PC-3 (cell line): ENCODE data around the gene DNAH2. TPM values are rescaled to one million over a fixed set of nuclear protein-coding genes. Genes with fewer than 3 reads are reported as not detected.

ENCODE experiments used
- ATAC-seq: fragments of 200-7000 bp; cut with Tn5 transposase; 2 replicates; pipeline ENCODE4 v1.9.1; 2020; ENCODE audit warnings: mild to moderate bottlenecking, moderate library complexity
- BruUV-seq: library from RNA; stranded (reverse); fragments of 400-500 nt; replicated peaks from 2 replicates; lab custom pipeline; 2021; lab: Mats Ljungman, UMichigan
- CTCF ChIA-PET: fragments of 300-600 bp; sonication (Branson Sonifier 250); formaldehyde crosslinking; loops from one replicate; lab custom pipeline; 2022; ENCODE audit warnings: antibody characterized with exemption; lab: Charles Lee
- POLR2A ChIA-PET: fragments of 300-600 bp; sonication (Branson Sonifier 250); formaldehyde crosslinking; loops from one replicate; lab custom pipeline; 2022; ENCODE audit warnings: antibody characterized with exemption; ENCODE audit not compliant: unreplicated experiment; lab: Charles Lee
- DNase-seq: peaks from one replicate; pipeline ENCODE4 v3.0.0-alpha.2; 2015
- H2AFZ ChIP-seq: fragments of 300-600 bp; sonication (generic); 2 replicates; pipeline ENCODE4 v1.6.0; 2016; ENCODE audit warnings: antibody characterized with exemption, low read length
- H3F3A ChIP-seq: fragments of 300-600 bp; sonication (generic); one replicate; pipeline ENCODE4 v1.6.0; 2017; ENCODE audit warnings: antibody characterized with exemption, low read length, control low read depth, mild to moderate bottlenecking; ENCODE audit not compliant: unreplicated experiment
- H3K27ac ChIP-seq: fragments of 300-600 bp; sonication (generic); 2 replicates; pipeline ENCODE4 v1.5.1; 2016; ENCODE audit warnings: mild to moderate bottlenecking, low read length
- H3K27me3 ChIP-seq: fragments of 300-600 bp; sonication (generic); 2 replicates; pipeline ENCODE4 v1.6.1; 2016; ENCODE audit warnings: low read length, mixed read lengths
- H3K36me3 ChIP-seq: fragments of 300-600 bp; sonication (generic); 2 replicates; pipeline ENCODE4 v1.6.1; 2016; ENCODE audit warnings: low read depth, mixed run types, low read length, mixed read lengths
- H3K4me1 ChIP-seq: fragments of 300-600 bp; sonication (generic); 2 replicates; pipeline ENCODE4 v1.5.1; 2016; ENCODE audit warnings: low read length; ENCODE audit not compliant: insufficient read depth
- H3K4me2 ChIP-seq: fragments of 300-600 bp; sonication (generic); 2 replicates; pipeline ENCODE4 v1.6.0; 2016; ENCODE audit warnings: low read length
- H3K4me3 ChIP-seq: fragments of 300-600 bp; sonication (generic); 2 replicates; pipeline ENCODE4 v1.5.1; 2016; ENCODE audit warnings: mild to moderate bottlenecking, low read length, mixed read lengths
- H3K79me2 ChIP-seq: fragments of 300-600 bp; sonication (generic); 2 replicates; pipeline ENCODE4 v1.6.1; 2017; ENCODE audit warnings: low read length, mixed read lengths
- H3K9ac ChIP-seq: fragments of 300-600 bp; sonication (generic); 2 replicates; pipeline ENCODE4 v1.6.0; 2016; ENCODE audit warnings: mild to moderate bottlenecking, low read length
- H3K9me2 ChIP-seq: fragments of 300-600 bp; sonication (generic); replicated peaks from 2 replicates; pipeline ENCODE4 v1.6.1; 2016; ENCODE audit warnings: mixed run types, low read length, mixed read lengths
- H3K9me3 ChIP-seq: fragments of 300-600 bp; sonication (generic); 2 replicates; pipeline ENCODE4 v1.6.1; 2016; ENCODE audit warnings: low read length, mixed read lengths
- H4K20me1 ChIP-seq: fragments of 300-600 bp; sonication (generic); 2 replicates; pipeline ENCODE4 v1.6.1; 2016; ENCODE audit warnings: low read length, mixed read lengths
- EZH2 ChIP-seq: fragments of 300-600 bp; sonication (generic); IDR thresholded peaks from one replicate; pipeline ENCODE4 v1.6.1; 2017; ENCODE audit warnings: antibody characterized with exemption, mild to moderate bottlenecking, low read length; ENCODE audit not compliant: unreplicated experiment
- EZH2phosphoT487 ChIP-seq: fragments of 300-600 bp; sonication (generic); IDR thresholded peaks from 2 replicates; pipeline ENCODE4 v1.6.1; 2018; ENCODE audit warnings: mild to moderate bottlenecking, antibody characterized with exemption, low read length, borderline replicate concordance
- intact Hi-C: fragments of 100-400 bp; cut with micrococcal nuclease; formaldehyde crosslinking; loops from 2 replicates; pipeline ENCODE4 v1.9.0; 2023
- total RNA-seq: library from RNA; depleted of rRNA; stranded (reverse); fragments of >200 nt; gene quantifications from 2 replicates; pipeline ENCODE4 v1.2.3, GENCODE V29; 2014
- TF ChIP-seq, protein P1 (sequence below): fragments of 300-600 bp; sonication (generic); conservative IDR thresholded peaks from 2 replicates; pipeline ENCODE4 v1.5.1; 2017; ENCODE audit warnings: antibody characterized with exemption, low read depth, mild to moderate bottlenecking, low read length

The DNAH2 gene
- total RNA-seq, 1 experiment from 2014 or later = 0.62 TPM

DNA sequence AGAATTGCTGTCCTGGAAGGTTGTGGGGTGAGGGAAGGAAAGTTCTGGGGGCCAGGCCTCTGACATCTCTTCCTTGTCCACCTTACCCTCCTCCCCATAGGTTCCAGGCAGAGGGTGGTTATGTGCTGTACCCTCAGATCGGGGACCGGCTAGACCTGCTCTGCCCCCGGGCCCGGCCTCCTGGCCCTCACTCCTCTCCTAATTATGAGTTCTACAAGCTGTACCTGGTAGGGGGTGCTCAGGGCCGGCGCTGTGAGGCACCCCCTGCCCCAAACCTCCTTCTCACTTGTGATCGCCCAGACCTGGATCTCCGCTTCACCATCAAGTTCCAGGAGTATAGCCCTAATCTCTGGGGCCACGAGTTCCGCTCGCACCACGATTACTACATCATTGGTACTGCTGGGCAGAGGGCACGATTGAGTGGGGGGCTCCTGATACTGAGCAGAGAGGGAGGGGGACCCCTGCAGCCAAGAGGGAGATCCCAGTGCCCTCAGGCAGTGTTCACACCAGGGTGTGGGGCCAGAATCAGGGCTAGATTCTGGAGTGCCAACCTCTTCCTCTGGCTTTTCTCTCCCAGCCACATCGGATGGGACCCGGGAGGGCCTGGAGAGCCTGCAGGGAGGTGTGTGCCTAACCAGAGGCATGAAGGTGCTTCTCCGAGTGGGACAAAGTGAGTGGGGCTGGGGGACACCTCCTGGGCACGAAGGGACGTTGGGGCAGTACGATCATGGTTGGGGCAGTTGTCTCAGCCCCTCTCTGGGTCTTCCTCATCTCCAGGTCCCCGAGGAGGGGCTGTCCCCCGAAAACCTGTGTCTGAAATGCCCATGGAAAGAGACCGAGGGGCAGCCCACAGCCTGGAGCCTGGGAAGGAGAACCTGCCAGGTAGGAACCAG lies 9.4 kb upstream of the DNAH2 start:
- intact Hi-C loops = no loop called here
- Histone ChIP-seq H3K36me3 (no peaks in the 10 kb centered on the region), H3K9me2 (no peaks in the 10 kb centered on the region), H3K27ac (no peak overlapping the region), H3K79me2 (no peaks in the 10 kb centered on the region), H4K20me1 (no peaks in the 10 kb centered on the region), H3K4me1 (no peaks in the 10 kb centered on the region), H3K4me2 (no peak overlapping the region), H3K27me3 (no peaks in the 10 kb centered on the region), H3K4me3 (no peak overlapping the region), H3K9me3 (no peaks in the 10 kb centered on the region), H2AFZ (no peak overlapping the region), H3K9ac (no peak overlapping the region), H3F3A (no peaks in the 10 kb centered on the region)
- ATAC-seq (no peak), DNase-seq (no peak)
- CTCF ChIA-PET = no interaction called here
- POLR2A ChIA-PET = no interaction called here
- TF ChIP-seq, protein P1, sequence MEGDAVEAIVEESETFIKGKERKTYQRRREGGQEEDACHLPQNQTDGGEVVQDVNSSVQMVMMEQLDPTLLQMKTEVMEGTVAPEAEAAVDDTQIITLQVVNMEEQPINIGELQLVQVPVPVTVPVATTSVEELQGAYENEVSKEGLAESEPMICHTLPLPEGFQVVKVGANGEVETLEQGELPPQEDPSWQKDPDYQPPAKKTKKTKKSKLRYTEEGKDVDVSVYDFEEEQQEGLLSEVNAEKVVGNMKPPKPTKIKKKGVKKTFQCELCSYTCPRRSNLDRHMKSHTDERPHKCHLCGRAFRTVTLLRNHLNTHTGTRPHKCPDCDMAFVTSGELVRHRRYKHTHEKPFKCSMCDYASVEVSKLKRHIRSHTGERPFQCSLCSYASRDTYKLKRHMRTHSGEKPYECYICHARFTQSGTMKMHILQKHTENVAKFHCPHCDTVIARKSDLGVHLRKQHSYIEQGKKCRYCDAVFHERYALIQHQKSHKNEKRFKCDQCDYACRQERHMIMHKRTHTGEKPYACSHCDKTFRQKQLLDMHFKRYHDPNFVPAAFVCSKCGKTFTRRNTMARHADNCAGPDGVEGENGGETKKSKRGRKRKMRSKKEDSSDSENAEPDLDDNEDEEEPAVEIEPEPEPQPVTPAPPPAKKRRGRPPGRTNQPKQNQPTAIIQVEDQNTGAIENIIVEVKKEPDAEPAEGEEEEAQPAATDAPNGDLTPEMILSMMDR = no peak
- no peak for TF ChIP-seq EZH2
- TF ChIP-seq EZH2phosphoT487 = no peak
- no TSS peak for BruUV-seq

DNA sequence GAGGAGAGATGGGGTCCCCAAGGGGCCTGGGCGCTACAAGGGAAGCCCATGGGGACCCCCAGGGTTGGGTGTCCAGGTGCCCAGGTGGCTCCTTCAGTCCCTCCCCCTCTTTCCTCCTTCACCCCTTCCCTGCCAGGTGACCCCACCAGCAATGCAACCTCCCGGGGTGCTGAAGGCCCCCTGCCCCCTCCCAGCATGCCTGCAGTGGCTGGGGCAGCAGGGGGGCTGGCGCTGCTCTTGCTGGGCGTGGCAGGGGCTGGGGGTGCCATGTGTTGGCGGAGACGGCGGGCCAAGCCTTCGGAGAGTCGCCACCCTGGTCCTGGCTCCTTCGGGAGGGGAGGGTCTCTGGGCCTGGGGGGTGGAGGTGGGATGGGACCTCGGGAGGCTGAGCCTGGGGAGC lies 8.5 kb upstream of the DNAH2 start:
- H3K4me1 ChIP-seq = no peaks in the 10 kb centered on the region
- H3K9me3 ChIP-seq = no peaks in the 10 kb centered on the region
- no peak overlapping the region for H3K9ac ChIP-seq
- ChIA-PET POLR2A (no interaction called here), CTCF (no interaction called here)
- no peaks in the 10 kb centered on the region for H3K9me2 ChIP-seq
- DNase-seq = no peak
- BruUV-seq = no TSS peak
- TF ChIP-seq, protein P1 = no peak
- TF ChIP-seq EZH2 (no peak), EZH2phosphoT487 (no peak)
- H4K20me1 ChIP-seq = no peaks in the 10 kb centered on the region
- H3K36me3 ChIP-seq = no peaks in the 10 kb centered on the region
- H3K27me3 ChIP-seq = no peaks in the 10 kb centered on the region
- H3K27ac ChIP-seq = no peak overlapping the region
- no peak overlapping the region for H3K4me2 ChIP-seq
- ATAC-seq = no peak
- H2AFZ ChIP-seq = no peak overlapping the region
- intact Hi-C loops = no loop called here
- no peaks in the 10 kb centered on the region for H3K79me2 ChIP-seq
- no peaks in the 10 kb centered on the region for H3F3A ChIP-seq
- no peak overlapping the region for H3K4me3 ChIP-seq

DNA sequence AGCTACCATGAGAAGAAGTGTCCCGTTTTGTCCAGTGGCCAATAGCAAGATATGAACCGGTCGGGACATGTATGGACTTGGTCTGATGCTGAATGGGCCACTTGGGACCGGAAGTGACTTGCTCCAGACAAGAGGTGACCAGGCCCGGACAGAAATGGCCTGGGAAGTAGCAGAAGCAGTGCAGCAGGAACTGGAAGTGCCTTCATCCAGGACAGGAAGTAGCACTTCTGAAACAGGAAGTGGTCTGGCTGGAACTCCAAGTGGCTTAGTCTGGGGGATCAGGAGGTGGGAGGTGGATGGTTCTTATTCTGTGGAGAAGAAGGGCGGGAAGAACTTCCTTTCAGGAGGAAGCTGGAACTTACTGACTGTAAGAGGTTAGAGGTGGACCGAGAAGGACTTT lies 7.2 kb upstream of the DNAH2 start:
- intact Hi-C loops = no loop called here
- DNase-seq = no peak
- Histone ChIP-seq H4K20me1 (no peaks in the 10 kb centered on the region), H3F3A (no peaks in the 10 kb centered on the region), H3K36me3 (no peaks in the 10 kb centered on the region), H3K27me3 (no peaks in the 10 kb centered on the region), H2AFZ (no peak overlapping the region), H3K4me3 (no peak overlapping the region), H3K4me2 (no peak overlapping the region), H3K79me2 (no peaks in the 10 kb centered on the region), H3K9me2 (no peaks in the 10 kb centered on the region), H3K27ac (no peak overlapping the region), H3K9ac (no peak overlapping the region), H3K4me1 (no peaks in the 10 kb centered on the region), H3K9me3 (no peaks in the 10 kb centered on the region)
- POLR2A ChIA-PET = no interaction called here
- no peak for ATAC-seq
- CTCF ChIA-PET = no interaction called here
- no peak for TF ChIP-seq EZH2phosphoT487
- TF ChIP-seq EZH2 = no peak
- TF ChIP-seq, protein P1 = no peak
- no TSS peak for BruUV-seq
